HG03571 (cell line): ENCODE measurements around the gene RFTN2.
"Not testable (repeated sequence)": the region's sequence is repeated elsewhere in the genome, so short reads cannot be mapped to it uniquely, and the experiment has no call there.

Experiments
- ATAC-seq: cut with Tn5 transposase; IDR thresholded peaks from one replicate; pipeline ENCODE4 v1.9.1; 2021; ENCODE audit not compliant: unreplicated experiment

Gene RFTN2

DNA sequence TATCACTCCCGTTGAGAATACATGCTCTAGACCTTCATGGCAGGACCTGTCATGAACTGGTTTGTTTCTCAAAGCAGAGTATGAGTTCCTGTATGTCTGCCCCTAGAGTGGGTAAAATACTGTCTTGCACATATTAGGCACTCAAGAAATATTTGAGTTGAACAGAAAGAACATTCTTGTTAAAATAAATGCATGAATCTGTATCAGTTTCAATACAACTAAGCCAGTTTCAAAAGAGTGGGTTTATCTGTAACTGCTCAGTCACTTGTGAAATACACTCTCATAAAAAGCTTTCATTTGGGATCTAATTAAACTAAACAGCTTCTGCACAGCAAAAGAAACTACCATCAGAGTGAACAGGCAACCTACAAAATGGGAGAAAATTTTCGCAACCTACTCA, 69.2 kb downstream of the RFTN2 start:
- ATAC-seq, result peak; percentile 94

DNA sequence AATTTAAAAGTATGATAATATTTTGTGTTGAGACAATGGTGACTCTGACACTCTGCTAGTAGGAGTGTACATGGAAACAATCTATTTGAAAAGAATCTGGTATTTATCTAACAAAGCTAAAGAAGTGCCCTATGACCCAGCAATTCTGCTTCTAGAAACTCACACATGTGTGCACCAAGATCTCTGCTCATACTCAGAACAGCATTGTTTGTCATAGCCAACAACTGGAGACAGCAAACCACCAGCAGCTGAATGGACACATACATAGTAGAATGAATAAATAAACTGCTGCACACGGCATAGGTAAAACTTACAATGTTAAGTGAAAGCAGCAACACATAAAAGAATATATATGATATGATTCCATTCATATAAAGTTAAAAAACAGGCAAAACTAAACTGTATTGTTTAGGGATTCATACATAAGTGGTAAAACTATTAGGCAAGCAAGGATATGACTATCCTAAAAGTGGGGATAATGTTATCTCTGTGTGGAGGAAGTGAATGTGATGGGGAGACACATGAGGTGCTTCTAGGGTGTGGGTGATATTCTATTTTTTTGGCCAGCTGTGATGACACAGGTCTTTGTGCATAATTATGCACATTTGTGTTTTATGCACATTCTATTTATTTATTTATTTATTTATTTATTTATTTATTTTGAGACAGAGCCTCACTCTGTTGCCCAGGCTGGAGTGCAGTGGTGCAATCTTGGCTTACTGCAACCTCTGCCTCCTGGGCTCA, 71.1 kb downstream of the RFTN2 start:
- no peak for ATAC-seq

DNA sequence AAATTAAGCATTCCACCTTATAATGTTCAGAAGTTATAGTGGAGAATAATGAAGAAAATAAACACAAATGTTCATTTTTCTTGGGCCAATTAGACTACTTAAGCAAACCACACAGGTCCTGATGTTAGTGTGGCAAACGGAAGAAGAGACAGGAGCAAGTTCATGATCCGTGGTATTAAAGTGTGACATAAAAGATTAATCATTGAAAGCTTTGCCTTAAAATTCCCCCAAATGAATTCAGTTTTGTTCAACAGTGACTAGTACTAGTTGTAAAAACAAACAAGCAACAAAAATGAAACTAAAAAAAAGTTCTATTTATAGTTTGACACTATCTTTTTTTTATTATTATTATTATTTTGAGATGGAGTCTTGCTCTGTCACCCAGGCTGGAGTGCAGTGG, 73.7 kb downstream of the RFTN2 start:
- ATAC-seq, result peak; percentile 22

DNA sequence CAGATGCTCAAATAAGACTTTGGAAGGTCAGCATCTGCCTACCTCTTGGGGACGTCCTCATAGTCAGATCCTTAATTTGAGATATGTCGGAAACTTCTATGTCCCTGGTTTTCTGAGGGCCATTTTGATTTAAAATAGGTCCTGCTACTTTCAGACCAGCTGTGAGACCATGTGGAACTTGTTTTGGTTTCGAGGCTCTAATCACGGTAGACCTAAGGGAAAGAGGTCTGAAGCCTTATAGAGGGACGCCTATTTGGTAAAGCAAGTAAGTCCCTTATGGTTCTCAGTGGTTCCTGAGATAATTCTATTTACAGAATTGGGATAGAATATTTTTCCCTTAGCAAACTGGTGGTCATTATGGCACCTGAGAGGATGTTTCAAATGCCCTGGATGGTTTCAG, 75.1 kb downstream of the RFTN2 start:
- no peak for ATAC-seq

DNA sequence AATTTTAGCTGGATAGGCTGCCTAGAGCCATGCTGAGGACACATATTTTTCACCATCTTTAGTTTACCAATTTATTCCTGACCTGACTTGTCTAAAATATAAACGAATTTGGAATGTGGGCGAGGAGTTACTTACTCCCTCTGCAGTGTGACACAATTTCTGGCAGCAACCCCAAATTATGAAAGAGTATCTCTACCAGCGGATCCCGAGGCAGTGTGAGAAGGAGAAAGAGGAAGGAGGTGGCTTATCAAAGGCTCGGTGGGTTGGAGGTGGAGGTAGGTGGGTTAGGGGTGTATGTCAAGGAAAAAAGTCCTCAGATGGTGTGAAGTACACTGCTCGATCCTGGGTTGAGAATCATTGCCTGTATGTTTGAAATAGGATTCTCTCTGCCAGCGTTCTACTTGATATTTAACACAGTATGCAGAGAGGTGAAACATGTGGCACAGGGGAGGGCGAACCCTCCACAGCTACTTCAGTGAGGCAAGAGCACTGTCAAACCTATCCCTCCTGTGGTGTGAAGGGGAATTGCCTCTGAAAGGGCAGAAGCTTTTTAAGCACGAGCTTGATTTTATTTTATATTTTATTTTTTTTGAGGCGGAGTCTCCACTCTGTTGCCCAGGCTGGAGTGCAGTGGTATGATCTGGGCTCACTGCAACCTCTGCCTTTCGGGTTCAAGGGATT, 76.0 kb downstream of the RFTN2 start:
- peak; percentile 61 for ATAC-seq

DNA sequence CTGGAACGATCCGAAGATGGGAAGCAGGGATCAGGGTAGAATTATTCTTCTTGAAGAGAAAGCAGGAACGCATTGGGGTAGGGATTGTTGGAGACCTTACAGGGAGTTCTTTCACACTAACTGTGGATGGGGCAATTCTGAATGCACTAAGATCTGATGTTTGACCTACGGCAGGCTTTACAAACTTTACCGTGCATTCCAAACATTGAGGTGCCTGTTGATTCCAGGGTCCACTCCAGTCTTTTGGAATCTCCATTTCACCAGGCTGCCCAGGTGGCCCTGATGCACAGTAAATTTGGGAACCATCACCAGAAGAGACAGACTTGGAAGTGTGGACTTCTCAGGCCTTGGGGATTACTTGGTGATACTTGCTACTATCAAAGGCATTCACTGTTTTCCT, 76.9 kb downstream of the RFTN2 start:
- ATAC-seq, result no peak

DNA sequence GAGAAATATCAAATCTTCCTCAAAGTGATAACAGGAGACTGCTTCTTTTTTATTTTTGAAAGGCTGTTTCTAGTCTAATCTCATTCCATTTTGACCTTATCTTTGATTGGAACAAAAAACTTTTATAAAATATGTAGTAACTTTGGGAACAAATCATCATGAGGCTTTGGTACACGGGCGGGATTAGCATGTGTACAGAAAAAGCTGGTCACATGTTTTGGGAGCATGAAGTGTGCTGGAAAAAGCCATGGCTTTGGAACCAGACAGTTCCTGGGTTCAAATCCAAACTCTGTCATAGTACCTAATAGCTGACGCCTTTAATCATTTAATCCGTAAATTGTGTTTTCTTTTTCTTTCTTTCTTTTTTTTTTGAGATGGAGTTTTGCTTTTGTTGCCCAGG, 78.2 kb downstream of the RFTN2 start:
- no peak for ATAC-seq

DNA sequence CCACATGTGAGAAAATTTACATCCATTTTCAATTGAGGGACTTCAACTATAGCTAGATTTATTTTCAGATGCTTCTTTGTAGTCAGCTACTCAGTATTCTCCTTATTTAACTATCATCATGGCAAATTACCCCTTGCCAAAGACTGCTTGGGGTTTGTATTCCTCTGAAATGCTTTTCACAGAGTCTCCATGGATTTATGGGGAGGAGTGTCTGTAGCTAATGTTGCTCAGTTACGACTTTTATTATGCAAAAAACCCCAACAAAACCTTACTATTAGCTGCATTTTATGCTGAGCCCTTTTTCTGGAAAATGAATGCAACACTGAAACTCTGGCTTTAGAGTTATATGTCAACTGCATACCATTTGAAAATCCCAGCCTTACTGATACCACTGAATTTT, 78.6 kb downstream of the RFTN2 start:
- ATAC-seq, result no peak

DNA sequence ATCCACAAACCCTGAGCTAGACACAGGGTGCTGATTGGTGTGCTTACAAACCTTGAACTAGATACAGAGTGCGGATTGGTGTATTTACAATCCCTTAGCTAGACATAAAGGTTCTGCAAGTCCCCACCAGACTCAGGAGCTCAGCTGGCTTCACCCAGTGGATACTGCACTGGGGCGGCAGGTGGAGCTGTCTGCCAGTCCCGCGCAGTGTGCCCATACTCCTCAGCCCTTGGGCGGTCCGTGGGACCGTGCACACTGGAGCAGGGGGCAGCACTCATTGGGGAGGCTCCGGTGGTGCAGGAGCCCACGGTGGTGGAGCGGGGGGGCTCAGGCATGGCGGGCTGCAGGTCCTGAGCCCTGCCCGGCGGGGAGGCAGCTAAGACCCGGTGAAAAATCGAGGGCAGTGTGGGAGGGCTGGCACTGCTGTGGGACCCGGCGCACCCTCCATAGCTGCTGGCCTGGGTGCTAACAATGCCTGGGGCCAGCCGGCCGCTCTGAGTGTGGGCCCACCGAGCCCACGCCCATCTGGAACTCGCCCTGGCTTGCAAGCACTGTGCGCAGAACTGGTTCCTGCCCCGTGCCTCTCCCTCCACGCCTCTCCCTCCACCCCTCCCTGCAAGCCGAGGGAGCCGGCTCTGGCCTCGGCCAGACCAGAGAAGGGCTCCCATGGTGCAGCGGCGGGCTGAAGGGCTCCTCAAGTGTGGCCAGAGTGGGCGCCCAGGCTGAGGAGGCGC, 83.9 kb downstream of the RFTN2 start:
- ATAC-seq, result no peak

DNA sequence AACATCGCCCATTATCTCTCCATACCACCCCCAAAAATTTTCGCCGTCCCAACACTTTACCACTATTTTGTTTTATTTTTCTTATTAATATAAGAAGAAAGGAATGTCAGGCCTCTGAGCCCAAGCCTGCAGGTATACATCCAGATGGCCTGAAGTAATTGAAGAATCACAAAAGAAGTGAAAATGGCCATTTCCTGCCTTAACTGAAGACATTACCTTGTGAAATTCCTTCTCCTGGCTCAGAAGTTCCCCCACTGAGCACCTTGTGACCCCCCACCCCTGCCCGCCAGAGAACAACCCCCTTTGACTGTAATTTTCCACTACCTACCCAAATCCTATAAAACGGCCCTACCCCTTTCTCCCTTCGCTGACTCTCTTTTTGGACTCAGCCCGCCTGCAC, 88.1 kb downstream of the RFTN2 start:
- not testable (repeated sequence) for ATAC-seq

DNA sequence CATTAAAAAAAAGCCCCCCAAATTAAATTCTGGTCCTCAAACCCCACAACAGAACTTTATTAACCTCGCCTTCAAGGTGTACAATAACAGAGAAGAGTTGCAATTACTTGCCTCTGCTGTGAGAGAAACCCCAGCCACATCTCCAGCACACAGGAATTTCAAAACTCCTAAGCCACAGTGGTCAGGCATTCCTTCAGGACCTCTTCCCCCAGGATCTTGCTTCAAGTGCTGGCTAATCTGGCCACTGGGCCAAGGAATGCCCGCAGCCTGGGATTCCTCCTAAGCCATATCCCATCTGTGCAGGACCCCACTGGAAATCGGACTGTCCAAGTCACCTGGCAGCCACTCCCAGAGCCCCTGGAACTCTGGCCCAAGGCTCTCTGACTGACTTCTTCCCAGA, 95.2 kb downstream of the RFTN2 start:
- ATAC-seq, result not testable (repeated sequence)

DNA sequence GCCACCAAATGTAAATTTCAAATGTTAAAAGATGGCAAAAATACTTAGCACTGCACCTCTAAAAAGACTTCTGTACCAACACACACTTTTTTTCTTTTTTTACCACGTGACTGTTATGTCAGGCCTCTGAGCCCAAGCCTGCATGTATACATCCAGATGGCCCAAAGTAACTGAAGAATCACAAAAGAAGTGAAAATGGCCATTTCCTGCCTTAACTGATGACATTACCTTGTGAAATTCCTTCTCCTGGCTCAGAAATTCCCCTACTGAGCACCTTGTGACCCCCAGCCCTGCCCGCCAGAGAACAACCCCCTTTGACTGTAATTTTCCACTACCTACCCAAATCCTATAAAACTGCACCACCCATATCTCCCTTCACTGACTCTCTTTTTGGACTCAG, 97.1 kb downstream of the RFTN2 start:
- not testable (repeated sequence) for ATAC-seq

DNA sequence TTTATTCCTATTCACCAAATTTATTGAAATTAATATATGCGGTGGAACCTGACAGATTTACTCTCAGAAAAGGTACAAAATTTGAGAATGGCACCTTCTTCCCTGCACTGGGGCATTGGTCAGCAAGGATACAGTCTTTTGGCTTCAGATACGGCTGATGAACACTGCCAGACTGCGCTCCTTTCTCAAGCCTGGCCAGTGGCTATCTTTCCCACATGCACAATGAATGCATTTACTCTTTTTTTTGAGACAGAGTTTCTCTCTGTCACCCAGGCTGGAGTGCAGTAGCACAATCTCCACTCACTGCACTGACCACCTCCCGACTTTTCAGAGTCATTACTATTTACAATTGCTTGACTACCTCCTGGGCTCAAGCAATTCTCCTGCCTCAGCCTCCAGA, 97.9 kb downstream of the RFTN2 start:
- ATAC-seq, result no peak

DNA sequence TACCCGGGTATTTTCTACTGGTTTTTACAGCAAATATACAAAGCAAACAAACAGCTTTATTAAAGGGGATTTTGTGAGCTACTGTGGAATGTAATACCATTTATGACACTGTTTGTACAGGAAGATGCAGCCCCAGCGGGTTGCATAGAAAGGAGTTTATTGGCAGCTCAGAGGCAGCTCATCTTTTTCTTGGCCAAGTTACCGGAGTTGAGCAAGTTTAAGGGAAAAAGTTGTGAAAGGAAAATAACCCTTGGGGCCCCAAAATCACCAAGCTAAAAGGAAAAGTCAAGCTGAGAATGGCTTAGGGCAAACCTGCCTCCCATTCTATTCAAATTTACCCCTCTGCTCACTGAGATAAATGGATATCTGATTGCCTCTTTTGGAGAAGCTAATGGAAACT, 98.8 kb downstream of the RFTN2 start:
- ATAC-seq, result no peak

DNA sequence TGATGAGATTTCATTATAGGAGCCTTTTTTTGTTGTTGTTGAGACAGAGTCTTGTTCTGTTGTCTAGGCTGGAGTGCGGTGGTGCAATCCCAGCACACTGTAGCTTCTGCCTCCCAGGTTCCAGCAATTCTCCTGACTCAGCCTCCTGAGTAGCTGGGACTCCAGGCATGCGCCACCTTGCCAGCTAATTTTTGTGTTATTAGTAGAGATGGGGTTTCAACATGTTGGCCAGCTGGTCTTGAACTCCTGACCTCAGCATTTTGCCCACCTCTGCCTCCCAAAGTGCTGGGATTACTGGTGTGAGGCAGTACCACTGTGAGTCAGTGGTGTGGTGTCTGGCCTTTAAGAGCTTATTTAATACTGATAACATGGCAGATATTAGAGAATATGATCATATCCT, 99.4 kb downstream of the RFTN2 start:
- no peak for ATAC-seq

DNA sequence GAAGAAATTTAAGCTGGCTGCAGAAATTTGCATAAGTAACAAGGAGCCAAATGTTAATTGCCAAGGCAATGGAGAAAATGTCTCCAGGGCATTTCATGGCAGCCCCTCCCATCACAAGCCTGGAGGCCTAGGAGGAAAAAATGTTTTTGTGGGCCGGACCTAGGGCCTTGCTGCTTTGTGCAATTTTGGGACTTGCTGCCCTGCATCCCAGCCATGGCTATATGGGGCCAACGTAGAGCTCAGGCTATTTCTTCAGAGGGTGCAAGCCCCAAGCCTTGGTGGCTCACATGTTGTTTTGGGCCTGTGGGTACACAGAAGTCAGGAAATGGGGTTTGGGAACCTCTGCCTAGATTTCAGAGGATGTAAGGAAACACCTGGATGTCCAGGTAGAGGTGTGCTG, 101.8 kb downstream of the RFTN2 start:
- no peak for ATAC-seq

DNA sequence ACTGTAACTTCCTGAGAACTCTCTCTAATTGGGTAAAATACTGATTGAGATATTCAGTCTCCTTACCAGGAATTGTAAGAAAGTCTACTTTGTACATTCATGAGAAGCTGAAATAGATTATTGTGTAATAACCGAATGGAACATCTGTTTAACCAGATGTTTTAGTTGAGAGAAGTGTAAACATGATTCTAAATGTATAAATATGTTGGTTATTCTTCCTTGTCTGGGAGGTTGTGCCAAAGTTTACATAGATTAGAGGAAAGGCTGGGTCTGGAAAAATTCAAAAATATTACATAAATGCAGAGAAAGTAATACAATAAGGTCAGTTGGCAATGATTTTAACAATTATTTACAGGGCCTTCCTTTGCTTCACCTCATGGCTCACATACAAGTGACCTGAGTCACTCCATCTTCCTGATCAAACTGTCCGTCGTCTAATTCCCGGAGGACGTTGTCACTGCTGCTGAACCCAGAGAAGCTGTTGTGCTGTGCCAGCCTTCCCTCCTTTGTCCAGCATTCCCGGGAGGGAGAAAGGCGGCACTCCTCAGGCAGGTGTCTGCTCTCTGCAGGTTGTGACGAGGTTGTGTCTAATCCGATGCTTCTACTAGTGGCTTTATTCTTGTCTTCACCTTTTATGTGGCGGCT, 103.6 kb downstream of the RFTN2 start:
- ATAC-seq, result no peak

DNA sequence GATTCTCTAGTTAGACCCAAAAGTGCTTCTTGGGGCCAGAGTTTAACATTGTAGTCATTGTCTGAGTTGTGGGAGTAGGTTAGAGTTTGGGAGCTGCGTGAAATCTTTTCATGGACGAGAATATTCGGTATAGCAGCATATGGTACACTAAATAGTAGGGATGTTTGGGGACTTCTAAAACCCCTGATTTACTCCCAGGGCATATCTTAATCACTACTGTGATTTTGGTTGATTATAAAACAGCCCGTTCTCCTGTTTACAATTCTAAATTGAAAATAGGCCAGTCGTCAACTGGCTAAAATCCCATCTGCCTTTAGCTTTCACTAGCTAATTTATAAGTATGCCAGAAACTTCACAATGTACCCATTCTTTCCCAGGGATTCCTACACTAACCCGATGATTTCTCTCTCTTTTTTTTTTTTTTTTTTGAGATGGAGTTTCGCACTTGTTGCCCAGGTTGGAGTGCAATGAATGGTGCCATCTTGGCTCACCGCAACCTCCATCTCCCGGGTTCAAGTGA, 115.2 kb downstream of the RFTN2 start:
- no peak for ATAC-seq

DNA sequence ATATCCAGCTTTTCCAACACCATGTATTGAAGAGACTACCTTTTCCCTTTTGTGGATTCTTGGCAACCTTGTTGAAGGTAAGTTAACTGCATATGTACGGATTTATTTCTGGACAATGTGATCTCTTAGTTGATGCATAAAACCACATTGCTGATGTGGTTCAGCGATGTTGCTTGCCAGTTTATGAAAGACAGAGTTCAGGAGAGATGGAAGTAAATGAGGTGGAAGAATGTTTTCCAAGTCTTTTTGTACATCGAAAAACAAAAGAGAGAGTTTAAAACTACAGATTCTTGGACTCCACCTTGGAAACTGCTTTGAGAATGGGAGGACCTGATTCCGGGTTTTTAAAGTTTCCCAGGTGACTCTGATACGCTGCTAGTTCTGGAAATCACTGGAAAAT, 115.7 kb downstream of the RFTN2 start:
- no peak for ATAC-seq

DNA sequence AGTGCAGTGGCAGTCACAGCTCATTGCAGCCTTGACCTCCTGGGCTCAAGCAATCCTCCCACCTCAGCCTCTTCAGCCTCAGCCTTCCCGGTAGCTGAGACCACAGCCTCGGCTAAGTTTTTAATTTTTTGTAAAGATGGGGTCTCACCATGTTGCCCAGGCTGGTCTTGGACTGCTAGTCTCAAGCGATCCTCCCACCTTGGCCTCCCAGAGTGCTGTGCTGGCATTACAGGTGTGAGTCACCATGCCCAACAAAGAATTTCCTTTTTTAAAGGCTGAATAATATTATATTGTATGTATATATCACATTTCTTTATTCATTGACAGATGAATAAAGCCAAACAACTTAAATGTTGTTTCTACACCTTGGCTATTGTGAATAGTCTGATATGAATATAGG, 117.0 kb downstream of the RFTN2 start:
- no peak for ATAC-seq

DNA sequence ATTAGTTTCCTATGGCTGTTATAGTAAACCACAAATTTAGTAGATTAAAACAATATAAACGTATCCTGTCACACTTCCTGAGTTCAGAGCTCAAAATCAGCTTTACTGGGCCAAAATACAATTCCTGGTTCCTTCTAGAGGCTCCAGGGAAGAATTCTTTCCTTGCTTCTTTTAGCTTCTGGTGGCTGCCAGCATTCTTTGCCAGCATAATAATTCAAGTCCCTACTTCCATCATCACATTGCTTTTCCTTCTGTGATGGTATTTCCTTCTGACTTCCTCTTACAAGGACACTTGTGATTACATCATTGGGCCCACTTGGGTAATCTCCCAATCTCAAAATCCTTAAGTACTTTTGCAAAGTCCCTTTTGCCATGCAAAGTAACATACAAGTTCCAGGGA, 118.9 kb downstream of the RFTN2 start:
- no peak for ATAC-seq
